ENCODE measurements around the gene DNAH5.

DNAH5 gene

GRCh38 chr5:13763719-13764118, 180.8 kb downstream of the DNAH5 start:
- Mint-ChIP-seq H3K27ac (no peak overlapping the region), H3K36me3 (ENCODE audit: low read depth) (no peaks in the 10 kb centered on the region), H3K27me3 (ENCODE audit: low read depth, poor library complexity) (no peaks in the 10 kb centered on the region), H3K9me3 (no peaks in the 10 kb centered on the region), H3K4me1 (no peaks in the 10 kb centered on the region), H3K4me3 (no peak overlapping the region)
- TF ChIP-seq, protein P1, sequence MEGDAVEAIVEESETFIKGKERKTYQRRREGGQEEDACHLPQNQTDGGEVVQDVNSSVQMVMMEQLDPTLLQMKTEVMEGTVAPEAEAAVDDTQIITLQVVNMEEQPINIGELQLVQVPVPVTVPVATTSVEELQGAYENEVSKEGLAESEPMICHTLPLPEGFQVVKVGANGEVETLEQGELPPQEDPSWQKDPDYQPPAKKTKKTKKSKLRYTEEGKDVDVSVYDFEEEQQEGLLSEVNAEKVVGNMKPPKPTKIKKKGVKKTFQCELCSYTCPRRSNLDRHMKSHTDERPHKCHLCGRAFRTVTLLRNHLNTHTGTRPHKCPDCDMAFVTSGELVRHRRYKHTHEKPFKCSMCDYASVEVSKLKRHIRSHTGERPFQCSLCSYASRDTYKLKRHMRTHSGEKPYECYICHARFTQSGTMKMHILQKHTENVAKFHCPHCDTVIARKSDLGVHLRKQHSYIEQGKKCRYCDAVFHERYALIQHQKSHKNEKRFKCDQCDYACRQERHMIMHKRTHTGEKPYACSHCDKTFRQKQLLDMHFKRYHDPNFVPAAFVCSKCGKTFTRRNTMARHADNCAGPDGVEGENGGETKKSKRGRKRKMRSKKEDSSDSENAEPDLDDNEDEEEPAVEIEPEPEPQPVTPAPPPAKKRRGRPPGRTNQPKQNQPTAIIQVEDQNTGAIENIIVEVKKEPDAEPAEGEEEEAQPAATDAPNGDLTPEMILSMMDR (IDR thresholded peaks at IDR 0.05) = no peak
- DNase-seq = no peak

GRCh38 chr5:13749766-13750165, 194.7 kb downstream of the DNAH5 start:
- H3K9me3 Mint-ChIP-seq = peaks cover 3% of the 10 kb centered on the region
- no peak overlapping the region for H3K27ac Mint-ChIP-seq
- H3K4me3 Mint-ChIP-seq = no peak overlapping the region
- TF ChIP-seq, protein P1 (IDR thresholded peaks at IDR 0.05) = no peak
- peaks cover 2% of the 10 kb centered on the region for H3K27me3 Mint-ChIP-seq (ENCODE audit: low read depth, poor library complexity)
- no peaks in the 10 kb centered on the region for H3K4me1 Mint-ChIP-seq
- no peaks in the 10 kb centered on the region for H3K36me3 Mint-ChIP-seq (ENCODE audit: low read depth)
- no peak for DNase-seq

DNA sequence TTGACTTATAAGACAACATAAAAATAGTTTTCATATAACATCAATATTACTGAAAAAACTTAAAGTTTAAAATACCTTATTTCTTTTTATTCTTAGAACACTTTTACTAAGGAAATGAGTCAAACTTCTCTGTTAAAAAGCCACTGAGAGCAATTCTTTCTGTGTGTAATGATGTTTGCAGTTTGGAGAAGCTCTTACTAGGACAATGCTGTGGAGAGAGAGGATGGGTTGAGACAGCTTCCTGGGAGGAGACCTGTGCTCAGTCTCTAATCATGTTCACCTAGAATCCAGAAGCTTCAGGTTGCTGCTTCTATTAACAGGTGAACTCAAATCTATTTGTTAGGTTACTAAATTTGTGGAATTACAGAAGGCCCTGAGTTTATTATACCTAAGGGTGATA, 198.5 kb downstream of the DNAH5 start:
- TF ChIP-seq, protein P1 (IDR thresholded peaks at IDR 0.05) = no peak
- H3K27me3 Mint-ChIP-seq (ENCODE audit: low read depth, poor library complexity) = peaks cover 2% of the 10 kb centered on the region
- no peak overlapping the region for H3K27ac Mint-ChIP-seq
- H3K36me3 Mint-ChIP-seq (ENCODE audit: low read depth) = no peaks in the 10 kb centered on the region
- H3K9me3 Mint-ChIP-seq = peaks cover 3% of the 10 kb centered on the region
- no peak for DNase-seq
- H3K4me1 Mint-ChIP-seq = no peaks in the 10 kb centered on the region
- H3K4me3 Mint-ChIP-seq = no peak overlapping the region

- Mint-ChIP-seq H3K27me3 (ENCODE audit: low read depth, poor library complexity) (peaks cover 2% of the 10 kb centered on the region), H3K4me3 (no peak overlapping the region), H3K36me3 (ENCODE audit: low read depth) (no peaks in the 10 kb centered on the region), H3K9me3 (peaks cover 3% of the 10 kb centered on the region), H3K27ac (no peak overlapping the region), H3K4me1 (no peaks in the 10 kb centered on the region)
- DNase-seq = no peak
- TF ChIP-seq, protein P1 (IDR thresholded peaks at IDR 0.05) = no peak
Observed at GRCh38 chr5:13745508-13745907, 199.0 kb downstream of the DNAH5 start.

- TF ChIP-seq, protein P1 (IDR thresholded peaks at IDR 0.05) = no peak
- Mint-ChIP-seq H3K4me1 (no peaks in the 10 kb centered on the region), H3K36me3 (ENCODE audit: low read depth) (no peaks in the 10 kb centered on the region), H3K4me3 (no peak overlapping the region), H3K9me3 (no peaks in the 10 kb centered on the region), H3K27me3 (ENCODE audit: low read depth, poor library complexity) (no peaks in the 10 kb centered on the region), H3K27ac (no peak overlapping the region)
- no peak for DNase-seq
Observed at GRCh38 chr5:13740471-13740870, 204.0 kb downstream of the DNAH5 start.

- no peak for DNase-seq
- H3K36me3 Mint-ChIP-seq (ENCODE audit: low read depth) = no peaks in the 10 kb centered on the region
- no peak overlapping the region for H3K27ac Mint-ChIP-seq
- H3K27me3 Mint-ChIP-seq (ENCODE audit: low read depth, poor library complexity) = peaks cover 2% of the 10 kb centered on the region
- H3K9me3 Mint-ChIP-seq = no peaks in the 10 kb centered on the region
- no peak overlapping the region for H3K4me3 Mint-ChIP-seq
- no peaks in the 10 kb centered on the region for H3K4me1 Mint-ChIP-seq
- TF ChIP-seq, protein P1 (IDR thresholded peaks at IDR 0.05) = no peak
Observed at GRCh38 chr5:13739479-13739878, 205.0 kb downstream of the DNAH5 start.
